Bronchial epithelial cell (primary cell): ENCODE measurements around the gene EMX2. TPM values are rescaled to one million over a fixed set of nuclear protein-coding genes. Genes with fewer than 3 reads are reported as not detected.

Source experiments
- DNase-seq: peaks from one replicate; pipeline ENCODE4 v3.0.0-alpha.2; 2010; ENCODE audit warnings: low read depth
- FAIRE-seq: peaks from 2 replicates; lab custom pipeline; 2011; peaks lifted over from hg19 to GRCh38; lab: Jason Lieb, UNC
- H3K27me3 ChIP-seq: 2 replicates; pipeline ENCODE4 v1.5.1; 2011; ENCODE audit warnings: low read length; ENCODE audit not compliant: control insufficient read depth, insufficient read depth
- H3K36me3 ChIP-seq: 2 replicates; pipeline ENCODE4 v1.5.1; 2011; ENCODE audit warnings: low read length; ENCODE audit not compliant: control insufficient read depth, insufficient read depth
- H3K4me3 ChIP-seq: 2 replicates; pipeline ENCODE4 v1.5.1; 2011; ENCODE audit warnings: mild to moderate bottlenecking, low read depth, low read length, control low read depth
- CTCF ChIP-seq: IDR thresholded peaks from 2 replicates; pipeline ENCODE4 v1.5.1; 2011; ENCODE audit warnings: mild to moderate bottlenecking, moderate library complexity, low read length, control low read depth, inconsistent platforms; ENCODE audit not compliant: insufficient read depth, severe bottlenecking
- total RNA-seq: library from RNA; depleted of rRNA; stranded (reverse); fragments of >200 nt; gene quantifications from 2 replicates; pipeline ENCODE4 v1.2.1, GENCODE V29; 2014

Gene EMX2
- total RNA-seq, 1 donor from 2014 or later = not detected

GRCh38 chr10:117555017-117555416, 12.5 kb downstream of the EMX2 start:
- H3K27me3 ChIP-seq = peaks cover 40% of the 10 kb centered on the region
- TF ChIP-seq CTCF = no peak
- no peaks in the 10 kb centered on the region for H3K36me3 ChIP-seq
- H3K4me3 ChIP-seq = no peak overlapping the region
- FAIRE-seq (no peak), DNase-seq (no peak)

GRCh38 chr10:117555863-117556262, 13.3 kb downstream of the EMX2 start:
- H3K27me3 ChIP-seq = peaks cover 32% of the 10 kb centered on the region
- H3K4me3 ChIP-seq = no peak overlapping the region
- FAIRE-seq = no peak
- DNase-seq = no peak
- H3K36me3 ChIP-seq = no peaks in the 10 kb centered on the region
- no peak for TF ChIP-seq CTCF

GRCh38 chr10:117556356-117556755, 13.8 kb downstream of the EMX2 start:
- H3K27me3 ChIP-seq = peaks cover 30% of the 10 kb centered on the region
- no peak for TF ChIP-seq CTCF
- H3K4me3 ChIP-seq = no peak overlapping the region
- FAIRE-seq = no peak
- no peak for DNase-seq
- H3K36me3 ChIP-seq = no peaks in the 10 kb centered on the region

GRCh38 chr10:117559712-117560111, 17.2 kb downstream of the EMX2 start:
- H3K27me3 ChIP-seq = peaks cover 5% of the 10 kb centered on the region

GRCh38 chr10:117560942-117561341, 18.4 kb downstream of the EMX2 start:
- Histone ChIP-seq H3K27me3 (peaks cover under 1% of the 10 kb centered on the region), H3K36me3 (no peaks in the 10 kb centered on the region), H3K4me3 (no peak overlapping the region)
- no peak for TF ChIP-seq CTCF
- FAIRE-seq (no peak), DNase-seq (no peak)

More at GRCh38 chr10:117559712-117560111, 17.2 kb downstream of the EMX2 start:
- no peak for DNase-seq
- Histone ChIP-seq H3K4me3 (no peak overlapping the region), H3K36me3 (no peaks in the 10 kb centered on the region)
- no peak for FAIRE-seq
- no peak for TF ChIP-seq CTCF

GRCh38 chr10:117562220-117562619, 19.7 kb downstream of the EMX2 start:
- Histone ChIP-seq H3K4me3 (no peak overlapping the region), H3K27me3 (no peaks in the 10 kb centered on the region), H3K36me3 (no peaks in the 10 kb centered on the region)
- DNase-seq (no peak), FAIRE-seq (no peak)
- TF ChIP-seq CTCF = no peak
